ENCODE data around the gene DPP4.

Gene DPP4

DNA sequence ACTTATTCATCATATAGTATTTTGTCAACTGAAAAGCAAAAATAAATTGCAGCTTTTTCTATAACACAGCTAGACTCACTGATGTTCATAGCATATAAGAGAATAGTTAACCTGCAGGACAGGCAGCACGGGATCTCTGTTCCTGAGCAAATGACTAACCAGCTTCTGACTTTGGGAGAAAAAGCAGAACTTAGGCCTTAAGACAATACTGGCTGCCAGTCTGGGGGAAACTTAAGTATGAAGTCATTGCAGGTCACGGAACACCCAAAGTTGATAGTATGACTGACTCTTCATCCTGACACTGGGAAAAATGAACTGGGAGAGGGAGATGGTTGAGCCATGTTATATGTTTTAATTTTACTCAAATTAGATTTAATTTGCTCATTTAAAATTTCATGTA is 113.0 kb downstream of the DPP4 start:
- no peak overlapping the region for H3K4me3 ChIP-seq (ENCODE audit: low read length)
- no peaks in the 10 kb centered on the region for H3K36me3 ChIP-seq (replicated peaks; ENCODE audit: insufficient read depth, low read length)
- no peak overlapping the region for H3K4me2 ChIP-seq (ENCODE audit: low read depth, low read length)
- H3K9me3 ChIP-seq (replicated peaks; ENCODE audit: insufficient read depth, low read length) = no peaks in the 10 kb centered on the region
- no peaks in the 10 kb centered on the region for H3K27me3 ChIP-seq (replicated peaks; ENCODE audit: insufficient read depth, low read length)
- H3K27ac ChIP-seq (ENCODE audit: low read length) = no peak overlapping the region
- H3K9ac ChIP-seq (ENCODE audit: low read length) = no peak overlapping the region
- DNase-seq = no peak
- H2AFZ ChIP-seq (ENCODE audit: low read length) = no peak overlapping the region
- no peaks in the 10 kb centered on the region for H3K4me1 ChIP-seq (ENCODE audit: low read length)
- no peaks in the 10 kb centered on the region for H3K9me2 ChIP-seq (replicated peaks; ENCODE audit: insufficient read depth, low read length)
- TF ChIP-seq EZH2 (optimal IDR thresholded peaks at IDR 0.05; ENCODE audit: low read depth, low read length) (no peak), EZH2phosphoT487 (IDR thresholded peaks at IDR 0.05; ENCODE audit: low read length) (no peak)
- TF ChIP-seq, protein P1, sequence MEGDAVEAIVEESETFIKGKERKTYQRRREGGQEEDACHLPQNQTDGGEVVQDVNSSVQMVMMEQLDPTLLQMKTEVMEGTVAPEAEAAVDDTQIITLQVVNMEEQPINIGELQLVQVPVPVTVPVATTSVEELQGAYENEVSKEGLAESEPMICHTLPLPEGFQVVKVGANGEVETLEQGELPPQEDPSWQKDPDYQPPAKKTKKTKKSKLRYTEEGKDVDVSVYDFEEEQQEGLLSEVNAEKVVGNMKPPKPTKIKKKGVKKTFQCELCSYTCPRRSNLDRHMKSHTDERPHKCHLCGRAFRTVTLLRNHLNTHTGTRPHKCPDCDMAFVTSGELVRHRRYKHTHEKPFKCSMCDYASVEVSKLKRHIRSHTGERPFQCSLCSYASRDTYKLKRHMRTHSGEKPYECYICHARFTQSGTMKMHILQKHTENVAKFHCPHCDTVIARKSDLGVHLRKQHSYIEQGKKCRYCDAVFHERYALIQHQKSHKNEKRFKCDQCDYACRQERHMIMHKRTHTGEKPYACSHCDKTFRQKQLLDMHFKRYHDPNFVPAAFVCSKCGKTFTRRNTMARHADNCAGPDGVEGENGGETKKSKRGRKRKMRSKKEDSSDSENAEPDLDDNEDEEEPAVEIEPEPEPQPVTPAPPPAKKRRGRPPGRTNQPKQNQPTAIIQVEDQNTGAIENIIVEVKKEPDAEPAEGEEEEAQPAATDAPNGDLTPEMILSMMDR (IDR thresholded peaks at IDR 0.05; ENCODE audit: low read length) = no peak
- H3K79me2 ChIP-seq (ENCODE audit: low read length) = no peaks in the 10 kb centered on the region
- H3F3A ChIP-seq (ENCODE audit: insufficient read depth, low read length) = no peaks in the 10 kb centered on the region
- H4K20me1 ChIP-seq (ENCODE audit: insufficient read depth, low read length) = no peaks in the 10 kb centered on the region

DNA sequence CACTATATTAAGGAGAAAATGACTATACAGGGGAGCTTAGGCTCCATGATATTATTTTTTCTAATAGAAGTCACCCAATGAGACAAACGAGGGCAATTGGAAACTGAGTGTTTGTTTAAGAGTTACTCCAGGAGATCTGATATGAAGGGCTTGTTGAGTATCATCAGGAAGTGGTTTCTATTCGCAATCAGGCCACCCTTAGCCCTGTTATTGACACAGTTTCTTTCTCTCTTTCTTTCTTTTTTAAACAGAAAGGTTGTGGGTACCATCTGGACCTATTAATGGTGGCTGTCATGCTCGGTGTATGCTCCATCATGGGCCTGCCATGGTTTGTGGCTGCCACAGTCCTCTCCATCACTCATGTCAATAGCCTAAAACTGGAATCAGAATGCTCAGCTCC is 117.3 kb downstream of the DPP4 start:
- H3K9ac ChIP-seq (ENCODE audit: low read length) = no peak overlapping the region
- H3K36me3 ChIP-seq (replicated peaks; ENCODE audit: insufficient read depth, low read length) = no peaks in the 10 kb centered on the region
- no peaks in the 10 kb centered on the region for H3K79me2 ChIP-seq (ENCODE audit: low read length)
- no peak overlapping the region for H3K4me2 ChIP-seq (ENCODE audit: low read depth, low read length)
- no peaks in the 10 kb centered on the region for H4K20me1 ChIP-seq (ENCODE audit: insufficient read depth, low read length)
- no peak overlapping the region for H3K27ac ChIP-seq (ENCODE audit: low read length)
- TF ChIP-seq EZH2phosphoT487 (IDR thresholded peaks at IDR 0.05; ENCODE audit: low read length) = no peak
- no peak for TF ChIP-seq EZH2 (optimal IDR thresholded peaks at IDR 0.05; ENCODE audit: low read depth, low read length)
- TF ChIP-seq, protein P1 (IDR thresholded peaks at IDR 0.05; ENCODE audit: low read length) = no peak
- DNase-seq = no peak
- no peaks in the 10 kb centered on the region for H3K9me2 ChIP-seq (replicated peaks; ENCODE audit: insufficient read depth, low read length)
- H3K4me1 ChIP-seq (ENCODE audit: low read length) = peaks cover 10% of the 10 kb centered on the region; the same call in 1 of the 2 replicates
- H3F3A ChIP-seq (ENCODE audit: insufficient read depth, low read length) = no peaks in the 10 kb centered on the region
- no peak overlapping the region for H3K4me3 ChIP-seq (ENCODE audit: low read length)
- no peaks in the 10 kb centered on the region for H3K9me3 ChIP-seq (replicated peaks; ENCODE audit: insufficient read depth, low read length)
- no peak overlapping the region for H2AFZ ChIP-seq (ENCODE audit: low read length)
- no peaks in the 10 kb centered on the region for H3K27me3 ChIP-seq (replicated peaks; ENCODE audit: insufficient read depth, low read length)

DNA sequence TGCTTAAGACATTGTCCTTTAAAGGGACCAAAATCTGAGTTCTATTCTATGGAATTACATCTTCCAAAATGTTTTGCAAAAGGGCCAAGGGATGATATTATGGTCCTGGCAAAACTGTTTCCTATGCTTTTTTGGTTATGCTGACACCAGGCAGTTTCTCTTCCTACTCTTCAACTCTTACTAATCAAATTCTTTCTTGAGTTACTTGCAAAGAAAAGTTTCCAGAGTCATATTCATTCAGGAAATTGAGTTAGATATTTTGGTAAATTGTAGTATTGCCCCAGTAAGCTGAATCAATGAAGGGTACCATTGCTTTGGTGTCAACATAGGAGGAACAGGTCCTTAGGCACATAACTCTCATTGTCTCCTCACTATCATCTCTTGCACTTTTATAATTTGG is 118.8 kb downstream of the DPP4 start:
- Histone ChIP-seq H3K9me3 (replicated peaks; ENCODE audit: insufficient read depth, low read length) (no peaks in the 10 kb centered on the region), H4K20me1 (ENCODE audit: insufficient read depth, low read length) (no peaks in the 10 kb centered on the region), H3K4me3 (ENCODE audit: low read length) (no peak overlapping the region), H3K36me3 (replicated peaks; ENCODE audit: insufficient read depth, low read length) (no peaks in the 10 kb centered on the region), H3K27ac (ENCODE audit: low read length) (no peak overlapping the region), H3K9ac (ENCODE audit: low read length) (no peak overlapping the region), H3F3A (ENCODE audit: insufficient read depth, low read length) (no peaks in the 10 kb centered on the region), H3K9me2 (replicated peaks; ENCODE audit: insufficient read depth, low read length) (no peaks in the 10 kb centered on the region), H3K27me3 (replicated peaks; ENCODE audit: insufficient read depth, low read length) (no peaks in the 10 kb centered on the region), H3K79me2 (ENCODE audit: low read length) (no peaks in the 10 kb centered on the region), H3K4me2 (ENCODE audit: low read depth, low read length) (no peak overlapping the region), H2AFZ (ENCODE audit: low read length) (no peak overlapping the region), H3K4me1 (ENCODE audit: low read length) (peaks cover 10% of the 10 kb centered on the region; the same call in 1 of the 2 replicates)
- DNase-seq = no peak
- TF ChIP-seq, protein P1 (IDR thresholded peaks at IDR 0.05; ENCODE audit: low read length) = no peak
- no peak for TF ChIP-seq EZH2 (optimal IDR thresholded peaks at IDR 0.05; ENCODE audit: low read depth, low read length)
- TF ChIP-seq EZH2phosphoT487 (IDR thresholded peaks at IDR 0.05; ENCODE audit: low read length) = no peak

All from MM.1S (cell line).